ENCODE results near the gene AKTIP. TPM values are rescaled to one million over a fixed set of nuclear protein-coding genes. Genes with fewer than 3 reads are reported as not detected.

AKTIP gene
- polyA plus RNA-seq, 1 donor from 2014 or later: 68.6 TPM

DNA sequence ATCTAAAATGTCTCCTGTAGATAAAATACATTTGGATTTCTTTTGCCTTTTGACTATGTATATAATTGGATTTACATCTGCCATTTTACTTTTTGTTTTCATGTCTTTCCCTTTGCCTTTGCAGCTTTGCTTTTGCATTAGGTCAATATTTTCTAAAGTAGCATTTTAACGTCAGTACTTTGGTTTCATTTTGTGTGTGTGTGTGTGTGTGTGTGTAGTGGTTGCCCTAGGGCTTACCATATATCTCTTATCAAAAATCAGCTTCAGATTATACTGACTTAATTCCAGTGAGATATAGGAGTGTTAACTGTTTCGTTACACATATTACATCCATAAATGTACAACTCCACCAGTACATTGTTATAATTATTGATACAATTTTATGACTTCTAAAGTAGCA, 26.1 kb downstream of the AKTIP start:
- Histone ChIP-seq H3K79me2 (replicated peaks; ENCODE audit: insufficient read depth, low read length) (no peaks in the 10 kb centered on the region), H3K9me2 (ENCODE audit: insufficient read depth, low read length) (no peaks in the 10 kb centered on the region), H3K4me2 (ENCODE audit: low read length) (no peak overlapping the region), H3K4me3 (ENCODE audit: low read length) (no peak overlapping the region), H3K9me3 (ENCODE audit: low read length) (no peaks in the 10 kb centered on the region), H4K20me1 (ENCODE audit: insufficient read depth) (no peaks in the 10 kb centered on the region), H3K36me3 (ENCODE audit: insufficient read depth, low read length) (peaks cover 21% of the 10 kb centered on the region), H3K27ac (ENCODE audit: low read length) (no peak overlapping the region), H3F3A (ENCODE audit: insufficient read depth, low read length, poor library complexity, severe bottlenecking) (no peaks in the 10 kb centered on the region), H2AFZ (ENCODE audit: low read depth, low read length) (no peak overlapping the region), H3K9ac (ENCODE audit: low read length) (no peak overlapping the region), H3K27me3 (ENCODE audit: insufficient read depth, low read depth, low read length) (no peaks in the 10 kb centered on the region)
- TF ChIP-seq TAF1 (IDR thresholded peaks at IDR 0.05; ENCODE audit: low read depth) (no peak), EP300 (conservative IDR thresholded peaks at IDR 0.05; ENCODE audit: poor library complexity, severe bottlenecking) (no peak), POLR2AphosphoS5 (IDR thresholded peaks at IDR 0.05) (no peak), RAD21 (conservative IDR thresholded peaks at IDR 0.05) (no peak), MXI1 (conservative IDR thresholded peaks at IDR 0.05; ENCODE audit: poor library complexity, severe bottlenecking) (no peak), EZH2 (IDR thresholded peaks at IDR 0.05; ENCODE audit: borderline replicate concordance, insufficient read depth, low read length, poor library complexity, severe bottlenecking) (no peak), SMC3 (conservative IDR thresholded peaks at IDR 0.05; ENCODE audit: poor library complexity) (no peak)
- TF ChIP-seq, protein P1, sequence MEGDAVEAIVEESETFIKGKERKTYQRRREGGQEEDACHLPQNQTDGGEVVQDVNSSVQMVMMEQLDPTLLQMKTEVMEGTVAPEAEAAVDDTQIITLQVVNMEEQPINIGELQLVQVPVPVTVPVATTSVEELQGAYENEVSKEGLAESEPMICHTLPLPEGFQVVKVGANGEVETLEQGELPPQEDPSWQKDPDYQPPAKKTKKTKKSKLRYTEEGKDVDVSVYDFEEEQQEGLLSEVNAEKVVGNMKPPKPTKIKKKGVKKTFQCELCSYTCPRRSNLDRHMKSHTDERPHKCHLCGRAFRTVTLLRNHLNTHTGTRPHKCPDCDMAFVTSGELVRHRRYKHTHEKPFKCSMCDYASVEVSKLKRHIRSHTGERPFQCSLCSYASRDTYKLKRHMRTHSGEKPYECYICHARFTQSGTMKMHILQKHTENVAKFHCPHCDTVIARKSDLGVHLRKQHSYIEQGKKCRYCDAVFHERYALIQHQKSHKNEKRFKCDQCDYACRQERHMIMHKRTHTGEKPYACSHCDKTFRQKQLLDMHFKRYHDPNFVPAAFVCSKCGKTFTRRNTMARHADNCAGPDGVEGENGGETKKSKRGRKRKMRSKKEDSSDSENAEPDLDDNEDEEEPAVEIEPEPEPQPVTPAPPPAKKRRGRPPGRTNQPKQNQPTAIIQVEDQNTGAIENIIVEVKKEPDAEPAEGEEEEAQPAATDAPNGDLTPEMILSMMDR (IDR thresholded peaks at IDR 0.05; ENCODE audit: poor library complexity, severe bottlenecking): no peak
- TF ChIP-seq, protein P2, sequence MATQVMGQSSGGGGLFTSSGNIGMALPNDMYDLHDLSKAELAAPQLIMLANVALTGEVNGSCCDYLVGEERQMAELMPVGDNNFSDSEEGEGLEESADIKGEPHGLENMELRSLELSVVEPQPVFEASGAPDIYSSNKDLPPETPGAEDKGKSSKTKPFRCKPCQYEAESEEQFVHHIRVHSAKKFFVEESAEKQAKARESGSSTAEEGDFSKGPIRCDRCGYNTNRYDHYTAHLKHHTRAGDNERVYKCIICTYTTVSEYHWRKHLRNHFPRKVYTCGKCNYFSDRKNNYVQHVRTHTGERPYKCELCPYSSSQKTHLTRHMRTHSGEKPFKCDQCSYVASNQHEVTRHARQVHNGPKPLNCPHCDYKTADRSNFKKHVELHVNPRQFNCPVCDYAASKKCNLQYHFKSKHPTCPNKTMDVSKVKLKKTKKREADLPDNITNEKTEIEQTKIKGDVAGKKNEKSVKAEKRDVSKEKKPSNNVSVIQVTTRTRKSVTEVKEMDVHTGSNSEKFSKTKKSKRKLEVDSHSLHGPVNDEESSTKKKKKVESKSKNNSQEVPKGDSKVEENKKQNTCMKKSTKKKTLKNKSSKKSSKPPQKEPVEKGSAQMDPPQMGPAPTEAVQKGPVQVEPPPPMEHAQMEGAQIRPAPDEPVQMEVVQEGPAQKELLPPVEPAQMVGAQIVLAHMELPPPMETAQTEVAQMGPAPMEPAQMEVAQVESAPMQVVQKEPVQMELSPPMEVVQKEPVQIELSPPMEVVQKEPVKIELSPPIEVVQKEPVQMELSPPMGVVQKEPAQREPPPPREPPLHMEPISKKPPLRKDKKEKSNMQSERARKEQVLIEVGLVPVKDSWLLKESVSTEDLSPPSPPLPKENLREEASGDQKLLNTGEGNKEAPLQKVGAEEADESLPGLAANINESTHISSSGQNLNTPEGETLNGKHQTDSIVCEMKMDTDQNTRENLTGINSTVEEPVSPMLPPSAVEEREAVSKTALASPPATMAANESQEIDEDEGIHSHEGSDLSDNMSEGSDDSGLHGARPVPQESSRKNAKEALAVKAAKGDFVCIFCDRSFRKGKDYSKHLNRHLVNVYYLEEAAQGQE (IDR thresholded peaks at IDR 0.05; ENCODE audit: borderline replicate concordance): no peak

DNA sequence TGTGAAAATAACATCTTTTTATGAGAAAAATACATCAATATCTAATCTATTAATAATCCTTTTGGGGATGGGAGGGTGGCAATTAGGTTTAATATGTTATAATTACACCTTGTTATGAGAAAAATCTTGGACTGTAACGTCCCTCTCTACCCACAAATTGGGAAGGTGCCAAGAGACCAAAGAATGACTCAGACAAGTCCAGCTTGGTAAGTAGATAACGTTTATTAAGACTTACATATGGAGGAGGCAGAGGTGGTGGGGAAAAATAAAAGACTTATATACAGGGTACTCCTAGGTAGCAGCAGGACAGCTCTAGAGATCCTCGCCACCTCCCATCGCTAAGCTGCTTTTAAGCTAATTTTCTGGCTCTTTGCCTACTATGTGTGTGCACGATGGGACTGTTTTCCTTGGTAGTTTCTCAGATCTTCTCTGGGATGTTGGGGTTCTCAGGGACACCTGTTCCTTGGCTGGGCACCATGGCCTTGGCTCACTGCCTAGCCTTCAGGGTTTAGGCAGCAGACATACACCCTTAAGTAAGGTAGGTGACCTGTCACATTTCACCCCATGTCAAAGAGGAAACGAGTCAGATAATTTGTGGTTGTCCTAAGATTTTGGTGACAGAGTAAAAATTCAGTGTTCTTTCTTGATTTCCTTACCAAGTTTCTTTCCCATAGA, 37.3 kb downstream of the AKTIP start:
- Histone ChIP-seq H4K20me1 (ENCODE audit: insufficient read depth) (no peaks in the 10 kb centered on the region), H3F3A (ENCODE audit: insufficient read depth, low read length, poor library complexity, severe bottlenecking) (no peaks in the 10 kb centered on the region), H3K9me3 (ENCODE audit: low read length) (no peaks in the 10 kb centered on the region), H2AFZ (ENCODE audit: low read depth, low read length) (no peak overlapping the region), H3K27me3 (ENCODE audit: insufficient read depth, low read depth, low read length) (no peaks in the 10 kb centered on the region), H3K27ac (ENCODE audit: low read length) (no peak overlapping the region), H3K79me2 (replicated peaks; ENCODE audit: insufficient read depth, low read length) (no peaks in the 10 kb centered on the region), H3K9ac (ENCODE audit: low read length) (no peak overlapping the region), H3K4me2 (ENCODE audit: low read length) (no peak overlapping the region), H3K36me3 (ENCODE audit: insufficient read depth, low read length) (peaks cover 13% of the 10 kb centered on the region), H3K9me2 (ENCODE audit: insufficient read depth, low read length) (no peaks in the 10 kb centered on the region), H3K4me3 (ENCODE audit: low read length) (no peak overlapping the region)
- TF ChIP-seq, protein P2 (IDR thresholded peaks at IDR 0.05; ENCODE audit: borderline replicate concordance): no peak
- TF ChIP-seq TAF1 (IDR thresholded peaks at IDR 0.05; ENCODE audit: low read depth) (no peak), POLR2AphosphoS5 (IDR thresholded peaks at IDR 0.05) (no peak), MXI1 (conservative IDR thresholded peaks at IDR 0.05; ENCODE audit: poor library complexity, severe bottlenecking) (no peak)

Measured in neural cell (in vitro differentiated cells).